ENCODE data around the gene RCAN1. TPM values are rescaled to one million over a fixed set of nuclear protein-coding genes. Genes with fewer than 3 reads are reported as not detected.

RCAN1 gene
- total and polyA plus RNA-seq, 2 experiments from 2014 or later: 79.4 to 113 TPM

GRCh38 chr21:34630536-34631143 is 15.7 kb upstream of the RCAN1 start:
- Histone ChIP-seq H3K9me2 (replicated peaks; ENCODE audit: insufficient read depth) (no peaks in the 10 kb centered on the region), H3K4me3 (no peak overlapping the region), H2AFZ (no peak overlapping the region), H3K79me2 (no peaks in the 10 kb centered on the region), H3K4me1 (ENCODE audit: insufficient read depth) (no peaks in the 10 kb centered on the region), H3K36me3 (replicated peaks; ENCODE audit: insufficient read depth, low read depth) (no peaks in the 10 kb centered on the region), H3K27me3 (no peaks in the 10 kb centered on the region), H3K4me2 (no peak overlapping the region), H3K27ac (no peak overlapping the region), H4K20me1 (ENCODE audit: insufficient read depth, poor library complexity, severe bottlenecking) (no peaks in the 10 kb centered on the region), H3K9me3 (ENCODE audit: low read depth) (no peaks in the 10 kb centered on the region)
- TF ChIP-seq CTCF (IDR thresholded peaks at IDR 0.05; ENCODE audit: poor library complexity) (peak; percentile 82), EZH2phosphoT487 (IDR thresholded peaks at IDR 0.05; ENCODE audit: low read depth, severe bottlenecking, unreplicated experiment) (no peak)
- DNase-seq (ENCODE audit: low spot score): peak; percentile 67
- 10% methylated on average over 6 of the region's 6 CpGs for WGBS (ENCODE audit: low lambda C conversion rate, missing lambda C conversion rate)

- Histone ChIP-seq H3K4me1 (ENCODE audit: insufficient read depth) (no peaks in the 10 kb centered on the region), H3K27me3 (no peaks in the 10 kb centered on the region), H3K4me2 (no peak overlapping the region), H3K27ac (no peak overlapping the region), H3K9me3 (ENCODE audit: low read depth) (no peaks in the 10 kb centered on the region), H3K36me3 (replicated peaks; ENCODE audit: insufficient read depth, low read depth) (no peaks in the 10 kb centered on the region), H3K9me2 (replicated peaks; ENCODE audit: insufficient read depth) (no peaks in the 10 kb centered on the region), H3K79me2 (no peaks in the 10 kb centered on the region), H4K20me1 (ENCODE audit: insufficient read depth, poor library complexity, severe bottlenecking) (no peaks in the 10 kb centered on the region), H2AFZ (no peak overlapping the region), H3K4me3 (no peak overlapping the region)
- DNase-seq (ENCODE audit: low spot score): no peak
- TF ChIP-seq CTCF (IDR thresholded peaks at IDR 0.05; ENCODE audit: poor library complexity): no peak
- TF ChIP-seq EZH2phosphoT487 (IDR thresholded peaks at IDR 0.05; ENCODE audit: low read depth, severe bottlenecking, unreplicated experiment): no peak
- no peak for TF ChIP-seq EZH2 (IDR thresholded peaks at IDR 0.05; ENCODE audit: borderline replicate concordance)
- 92% methylated on average over 8 of the region's 8 CpGs for whole genome bisulfite sequencing (ENCODE audit: low lambda C conversion rate, missing lambda C conversion rate)
Measured at GRCh38 chr21:34626131-34626530, 11.2 kb upstream of the RCAN1 start.

GRCh38 chr21:34625030-34625593 is 10.2 kb upstream of the RCAN1 start:
- Histone ChIP-seq H3K9me2 (replicated peaks; ENCODE audit: insufficient read depth) (no peaks in the 10 kb centered on the region), H3K27ac (no peak overlapping the region), H3K4me1 (ENCODE audit: insufficient read depth) (no peaks in the 10 kb centered on the region), H3K9me3 (ENCODE audit: low read depth) (no peaks in the 10 kb centered on the region), H3K36me3 (replicated peaks; ENCODE audit: insufficient read depth, low read depth) (no peaks in the 10 kb centered on the region), H3K4me2 (no peak overlapping the region), H3K79me2 (no peaks in the 10 kb centered on the region), H4K20me1 (ENCODE audit: insufficient read depth, poor library complexity, severe bottlenecking) (no peaks in the 10 kb centered on the region), H2AFZ (no peak overlapping the region), H3K4me3 (no peak overlapping the region), H3K27me3 (no peaks in the 10 kb centered on the region)
- no peak for DNase-seq (ENCODE audit: low spot score)
- 47% methylated on average over 6 of the region's 6 CpGs for WGBS (ENCODE audit: low lambda C conversion rate, missing lambda C conversion rate)
- TF ChIP-seq CTCF (IDR thresholded peaks at IDR 0.05; ENCODE audit: poor library complexity): no peak
- TF ChIP-seq EZH2phosphoT487 (IDR thresholded peaks at IDR 0.05; ENCODE audit: low read depth, severe bottlenecking, unreplicated experiment): peak; percentile 84
